K562 (cell line): Measurements from ENCODE around the gene ANP32B. TPM values are rescaled to one million over a fixed set of nuclear protein-coding genes. Genes with fewer than 3 reads are reported as not detected.

Source experiments
- ATAC-seq: fragments of 200-7000 bp; cut with Tn5 transposase; 3 replicates; pipeline ENCODE4 v1.9.1; 2020; ENCODE audit warnings: moderate library complexity
- BruUV-seq: library from RNA; stranded (reverse); fragments of 400-500 nt; replicated peaks from 2 replicates; lab custom pipeline; 2021; lab: Mats Ljungman, UMichigan
- CTCF ChIA-PET: fragments of 300-600 bp; formaldehyde crosslinking; extraction: SDS; loops from one replicate; lab custom pipeline; 2021; ENCODE audit warnings: low intra/inter-chr PET ratio; lab: Yijun Ruan, JAX
- POLR2A ChIA-PET: fragments of 300-600, 350-650 bp; sonication (Branson Sonifier 250); formaldehyde crosslinking; extraction: SDS; loops from one replicate; lab custom pipeline; 2021; ENCODE audit warnings: antibody characterized with exemption, inconsistent platforms; lab: Yijun Ruan, JAX
- DNase-seq, 4 experiments: peaks; one replicate each; pipeline versions ENCODE4 v3.0.0 to v3.0.0-alpha.2; 2011 to 2018; ENCODE audit warnings: low spot score in 3 of 4, mixed read lengths in 3 of 4; ENCODE audit errors: extremely low read depth in 1 of 4
- FAIRE-seq: peaks from 2 replicates; lab custom pipeline; 2011; peaks lifted over from hg19 to GRCh38; lab: Jason Lieb, UNC
- H2AFZ ChIP-seq: 2 replicates; pipeline ENCODE4 v1.6.0; 2011; ENCODE audit warnings: low read depth, low read length, control low read depth, inconsistent platforms
- H3K27ac ChIP-seq: fragments of 200-600 bp; 3 replicates; pipeline ENCODE4 v1.8.0; 2011; ENCODE audit warnings: low read depth, mild to moderate bottlenecking, control low read depth, inconsistent platforms, low read length, moderate library complexity, mixed read lengths; ENCODE audit errors: extremely low read depth
- H3K27me3 ChIP-seq, 2 experiments: fragments of 300-600 bp in 1 of 2; 2 replicates in 1 of 2; 3 replicates in 1 of 2; pipeline versions ENCODE4 v1.6.0 to v1.8.0; 2011; ENCODE audit warnings: inconsistent platforms in 2 of 2, low read length in 2 of 2, mild to moderate bottlenecking in 1 of 2, mixed read lengths in 1 of 2, moderate library complexity in 1 of 2; ENCODE audit not compliant: control insufficient read depth in 2 of 2, insufficient read depth in 2 of 2
- H3K36me3 ChIP-seq: fragments of 300-600 bp; 3 replicates; pipeline ENCODE4 v1.8.0; 2011; ENCODE audit warnings: mild to moderate bottlenecking, low read length, inconsistent platforms; ENCODE audit not compliant: control insufficient read depth, insufficient read depth
- H3K4me1 ChIP-seq, 2 experiments: fragments of 200-600 bp in 1 of 2; replicated peaks in 1 of 2; 2 replicates in 1 of 2; 3 replicates in 1 of 2; pipeline versions ENCODE4 v1.5.1 to v1.8.0; 2011; ENCODE audit warnings: inconsistent platforms in 2 of 2, low read length in 2 of 2, mild to moderate bottlenecking in 1 of 2, mixed read lengths in 1 of 2, moderate library complexity in 1 of 2; ENCODE audit not compliant: control insufficient read depth in 2 of 2, insufficient read depth in 2 of 2
- H3K4me2 ChIP-seq: 2 replicates; pipeline ENCODE4 v1.6.1; 2011; ENCODE audit warnings: low read length, control low read depth, inconsistent platforms, mixed read lengths; ENCODE audit not compliant: insufficient read depth
- H3K4me3 ChIP-seq: fragments of 200-600 bp; sonication (generic), shearing (Covaris generic); 2 replicates; pipeline ENCODE4 v1.5.1; 2016; ENCODE audit warnings: control low read depth, inconsistent platforms
- H3K79me2 ChIP-seq: fragments of 200-600 bp; 3 replicates; pipeline ENCODE4 v1.8.0; 2011; ENCODE audit warnings: low read length, inconsistent platforms; ENCODE audit not compliant: control insufficient read depth, insufficient read depth
- H3K9ac ChIP-seq, 2 experiments: 2 replicates each; pipeline versions ENCODE4 v1.6.0 to v1.6.1; 2011; ENCODE audit warnings: low read depth in 2 of 2, low read length in 2 of 2, control low read depth in 1 of 2, inconsistent platforms in 1 of 2, mild to moderate bottlenecking in 1 of 2, mixed read lengths in 1 of 2; ENCODE audit not compliant: insufficient read depth in 1 of 2
- H3K9me1 ChIP-seq: one replicate; pipeline ENCODE4 v1.6.0; 2011; ENCODE audit warnings: inconsistent platforms, mild to moderate bottlenecking, low read length, moderate library complexity; ENCODE audit not compliant: control insufficient read depth, insufficient read depth
- H3K9me3 ChIP-seq: replicated peaks from 2 replicates; pipeline ENCODE4 v1.5.1; 2011; ENCODE audit warnings: low read depth, low read length, inconsistent platforms; ENCODE audit not compliant: control insufficient read depth, insufficient read depth
- H4K20me1 ChIP-seq: replicated peaks from 2 replicates; pipeline ENCODE4 v1.6.1; 2011; ENCODE audit warnings: low read length, inconsistent platforms, mixed read lengths; ENCODE audit not compliant: control insufficient read depth, insufficient read depth
- ARID1B ChIP-seq: fragments of 450-650 bp; IDR thresholded peaks from 2 replicates; pipeline ENCODE4 v1.6.1; 2016; ENCODE audit warnings: antibody characterized with exemption, mild to moderate bottlenecking, inconsistent platforms
- BRD9 ChIP-seq: fragments of 450-650 bp; IDR thresholded peaks from 2 replicates; pipeline ENCODE4 v1.6.1; 2018; ENCODE audit warnings: low read depth; ENCODE audit not compliant: partially characterized antibody
- CBX3 ChIP-seq, 2 experiments: IDR thresholded peaks; 1 replicate in 1 of 2; 2 replicates in 1 of 2; pipeline ENCODE4 v1.6.1; 2012; ENCODE audit warnings: inconsistent platforms in 2 of 2, low read length in 2 of 2, borderline replicate concordance in 1 of 2, control low read depth in 1 of 2
- DPF2 ChIP-seq: fragments of 450-650 bp; IDR thresholded peaks from 2 replicates; pipeline ENCODE4 v1.6.1; 2016
- EWSR1 ChIP-seq: fragments of 450-650 bp; IDR thresholded peaks from 2 replicates; pipeline ENCODE4 v1.6.1; 2018; ENCODE audit warnings: borderline replicate concordance, mild to moderate bottlenecking, low read depth, moderate library complexity; ENCODE audit not compliant: partially characterized antibody
- GATAD2B ChIP-seq: fragments of 450-650 bp; IDR thresholded peaks from 2 replicates; pipeline ENCODE4 v1.6.1; 2017; ENCODE audit warnings: mild to moderate bottlenecking, borderline replicate concordance
- HEY1 ChIP-seq: fragments of 250-450 bp; sonication (Bioruptor Pico); IDR thresholded peaks from 2 replicates; pipeline ENCODE4 v1.5.0; 2020; ENCODE audit warnings: mild to moderate bottlenecking, moderate library complexity, borderline replicate concordance
- KDM1A ChIP-seq, 2 experiments: fragments of 450-650 bp; IDR thresholded peaks; 2 replicates each; pipeline ENCODE4 v1.6.1; 2016; ENCODE audit warnings: mild to moderate bottlenecking in 2 of 2
- MAFK ChIP-seq: IDR thresholded peaks from 2 replicates; pipeline ENCODE4 v1.6.1; 2011; ENCODE audit warnings: low read length, improper control_type of control experiment
- MBD2 ChIP-seq: sonication (generic); IDR thresholded peaks from 2 replicates; pipeline ENCODE4 v1.6.1; 2016; ENCODE audit warnings: low read depth, borderline replicate concordance
- MTA2 ChIP-seq: fragments of 450-650 bp; IDR thresholded peaks from 2 replicates; pipeline ENCODE4 v1.6.1; 2016; ENCODE audit warnings: low read depth
- NCOA4 ChIP-seq: fragments of 450-650 bp; IDR thresholded peaks from 2 replicates; pipeline ENCODE4 v1.6.1; 2018; ENCODE audit warnings: mild to moderate bottlenecking; ENCODE audit not compliant: partially characterized antibody
- NFIC ChIP-seq: fragments of 450-650 bp; IDR thresholded peaks from 2 replicates; pipeline ENCODE4 v1.6.1; 2017; ENCODE audit warnings: mild to moderate bottlenecking, inconsistent platforms
- NR4A1 ChIP-seq, 2 experiments: fragments of 250-450 bp in 1 of 2; fragments of 450-650 bp in 1 of 2; sonication (Bioruptor Pico) in 1 of 2; IDR thresholded peaks; 2 replicates each; pipeline versions ENCODE4 v1.4.0 to v1.6.1; 2016 to 2020; ENCODE audit warnings: mild to moderate bottlenecking in 2 of 2, missing compliant biosample characterization in 1 of 2, missing genetic modification characterization in 1 of 2, moderate library complexity in 1 of 2
- RCOR1 ChIP-seq, 2 experiments: IDR thresholded peaks; 2 replicates each; pipeline ENCODE4 v1.6.1; 2012; ENCODE audit warnings: low read depth in 2 of 2, low read length in 2 of 2, borderline replicate concordance in 1 of 2, improper control_type of control experiment in 1 of 2
- SREBF2 ChIP-seq: sonication (generic); formaldehyde crosslinking; IDR thresholded peaks from 2 replicates; pipeline ENCODE4 v1.4.0; 2020; ENCODE audit warnings: mild to moderate bottlenecking, missing genetic modification reagents
- STAT5B ChIP-seq: fragments of 250-450 bp; sonication (Bioruptor Pico); IDR thresholded peaks from 2 replicates; pipeline ENCODE4 v1.8.0; 2021; ENCODE audit warnings: mild to moderate bottlenecking, inconsistent platforms
- TCF3 ChIP-seq: sonication (generic); formaldehyde crosslinking; IDR thresholded peaks from 2 replicates; pipeline ENCODE4 v1.4.0; 2020; ENCODE audit warnings: mild to moderate bottlenecking, missing genetic modification reagents
- ZBED1 ChIP-seq: IDR thresholded peaks from 2 replicates; pipeline ENCODE4 v1.6.1; 2014
- ZKSCAN1 ChIP-seq: fragments of 150-350 bp; IDR thresholded peaks from 2 replicates; pipeline ENCODE4 v1.6.1; 2016; ENCODE audit warnings: low read depth, low read length
- ZNF121 ChIP-seq: sonication (generic); formaldehyde crosslinking; conservative IDR thresholded peaks from 2 replicates; pipeline ENCODE4 v1.8.0; 2022; ENCODE audit warnings: missing genetic modification reagents
- in situ Hi-C: fragments of 300-500 bp; cut with MboI; formaldehyde crosslinking; loops from 4 replicates; pipeline ENCODE4 v1.15.0; 2018; ENCODE audit warnings: inconsistent platforms, mixed read lengths
- intact Hi-C: fragments of 100-400 bp; cut with micrococcal nuclease; formaldehyde crosslinking; loops from 2 replicates; pipeline ENCODE4 v1.14.2; 2022
- polyA plus RNA-seq, 8 experiments: library from polyadenylated mRNA; depleted of rRNA in 4 of 8; stranded (reverse) in 5 of 8; unstranded in 3 of 8; fragments of >200 nt; fragmentation: Nextera tagmentation in 2 of 8; fragmentation: Illumina TruSeq in 1 of 8; extraction: Ambion mirVana in 2 of 8; extraction: Trizol in 1 of 8; gene quantifications; 2 replicates each; pipeline versions ENCODE4 v1.2.1 to v1.2.3, GENCODE V29; 2011 to 2014; ENCODE audit warnings: inconsistent platforms in 1 of 8, missing spikeins in 1 of 8
- total RNA-seq, 7 experiments: library from RNA; depleted of rRNA in 6 of 7; stranded (reverse); fragments of >200 nt in 6 of 7; fragmentation: Illumina TruSeq in 2 of 7; extraction: Trizol in 2 of 7; gene quantifications; 2 replicates each; pipeline versions ENCODE4 v1.2.1 to v1.2.3, GENCODE V29; 2011 to 2021; ENCODE audit warnings: low replicate concordance in 1 of 7
- TF ChIP-seq, protein P1 (sequence below): sonication (generic); formaldehyde crosslinking; IDR thresholded peaks from 2 replicates; pipeline ENCODE4 v1.8.1; 2023; ENCODE audit warnings: mild to moderate bottlenecking, missing genetic modification reagents, moderate library complexity
- TF ChIP-seq, protein P2 (sequence below): sonication (generic); formaldehyde crosslinking; IDR thresholded peaks from 2 replicates; pipeline ENCODE4 v1.8.1; 2023; ENCODE audit warnings: mild to moderate bottlenecking, missing genetic modification reagents

ANP32B gene
- total and polyA plus RNA-seq, 9 of the 15 experiments (the other 6 are each of a cell fraction or from before 2014, with no cell fraction given): 68.9 to 815 (median 141) TPM

DNA sequence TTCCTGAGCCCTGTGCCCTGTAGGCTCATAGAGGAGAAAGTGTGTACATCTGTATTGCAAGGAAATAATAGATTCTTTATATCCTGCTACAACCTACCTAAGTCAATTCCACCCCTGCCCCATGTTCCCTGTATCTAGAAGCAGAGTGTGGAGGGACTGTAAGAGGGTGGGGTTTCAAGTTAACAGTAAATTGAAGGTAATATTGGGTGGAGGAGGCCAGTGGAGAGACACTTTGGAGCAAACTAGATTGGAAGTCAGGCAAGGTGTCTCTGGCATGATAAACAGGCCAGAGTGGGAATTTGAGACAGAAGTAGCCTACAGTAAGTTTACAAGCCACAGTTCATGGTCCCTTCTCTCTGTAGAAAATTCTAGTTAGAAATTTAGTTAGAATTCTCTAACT lies 42.9 kb upstream of the ANP32B start:
- H3K79me2 ChIP-seq: peaks cover 70% of the 10 kb centered on the region
- H3K4me2 ChIP-seq: peak overlapping the region; percentile 59
- FAIRE-seq (peak; percentile 89), ATAC-seq (peak; percentile 64), DNase-seq (peak; percentile 37 to 91 (median 58))
- peak overlapping the region; percentile 1; the same call in 1 of the 2 replicates for H3K4me3 ChIP-seq
- ChIA-PET POLR2A (interaction anchor here (0.5 to 4.6 kb wide), 6 partner anchors 11 to 143 kb away, joined by 3 to 33 read pairs (median 3); partner anchors contain the start of genes ANP32B and TRMO), CTCF (no interaction called here)
- H3K27ac ChIP-seq: peak overlapping the region; percentile 79
- peak overlapping the region; percentile 1; the same call in 1 of the 2 replicates for H2AFZ ChIP-seq
- no peaks in the 10 kb centered on the region for H3K27me3 ChIP-seq
- no TSS peak for BruUV-seq
- peaks cover 35 to 73% of the 10 kb centered on the region in 2 experiments; a peak in 4 of 5 replicates for H3K4me1 ChIP-seq
- H3K36me3 ChIP-seq: peaks cover 13% of the 10 kb centered on the region
- peak overlapping the region in 1 of 2 experiments; percentile 84; a peak in 2 of 4 replicates for H3K9ac ChIP-seq
- no peaks in the 10 kb centered on the region for H4K20me1 ChIP-seq
- in situ Hi-C loops: no loop called here
- no peaks in the 10 kb centered on the region for H3K9me1 ChIP-seq
- intact Hi-C loops: loop anchor here (2.0 to 5.0 kb wide), 2 partner anchors 15 to 242 kb away; no protein-coding TSS in a partner anchor
- H3K9me3 ChIP-seq: no peaks in the 10 kb centered on the region
- TF ChIP-seq, protein P1, sequence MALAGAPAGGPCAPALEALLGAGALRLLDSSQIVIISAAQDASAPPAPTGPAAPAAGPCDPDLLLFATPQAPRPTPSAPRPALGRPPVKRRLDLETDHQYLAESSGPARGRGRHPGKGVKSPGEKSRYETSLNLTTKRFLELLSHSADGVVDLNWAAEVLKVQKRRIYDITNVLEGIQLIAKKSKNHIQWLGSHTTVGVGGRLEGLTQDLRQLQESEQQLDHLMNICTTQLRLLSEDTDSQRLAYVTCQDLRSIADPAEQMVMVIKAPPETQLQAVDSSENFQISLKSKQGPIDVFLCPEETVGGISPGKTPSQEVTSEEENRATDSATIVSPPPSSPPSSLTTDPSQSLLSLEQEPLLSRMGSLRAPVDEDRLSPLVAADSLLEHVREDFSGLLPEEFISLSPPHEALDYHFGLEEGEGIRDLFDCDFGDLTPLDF (CRISPR knock-in tag): no peak
- no peak for TF ChIP-seq STAT5B (CRISPR knock-in tag)
- no peak for TF ChIP-seq NR4A1 (CRISPR knock-in tag; IDR thresholded peaks at IDR 0.05)
- 0 out of 2 replicates have a peak, but pooled peaks have one; percentile 14 for TF ChIP-seq NR4A1 (tag; IDR thresholded peaks at IDR 0.05)
- TF ChIP-seq MTA2: peak; percentile 73
- TF ChIP-seq ARID1B: peak; percentile 91
- TF ChIP-seq EWSR1: no peak
- TF ChIP-seq HEY1 (CRISPR knock-in tag): no peak
- peak; percentile 89 for TF ChIP-seq TCF3 (CRISPR knock-in tag)
- TF ChIP-seq NFIC: peak; percentile 58; the same call in 1 of the 2 replicates
- TF ChIP-seq ZKSCAN1: no peak
- TF ChIP-seq CBX3 (IDR thresholded peaks at IDR 0.05; ENCODE audit: borderline replicate concordance in 1 of 2, low read length in 2 of 2): peak in 1 of 2 experiments; percentile 46; a peak in 1 of 3 replicates
- TF ChIP-seq NCOA4: no peak
- TF ChIP-seq RCOR1 (IDR thresholded peaks at IDR 0.05; ENCODE audit: borderline replicate concordance in 1 of 2, low read depth in 2 of 2, low read length in 2 of 2): peak; percentile 21 to 73; a peak in 2 of 4 replicates
- peak; percentile 19 to 49; a peak in 2 of 4 replicates for TF ChIP-seq KDM1A (IDR thresholded peaks at IDR 0.05)
- no peak for TF ChIP-seq MAFK
- TF ChIP-seq SREBF2: no peak
- peak; percentile 45; the same call in 1 of the 2 replicates for TF ChIP-seq MBD2
- TF ChIP-seq, protein P2, sequence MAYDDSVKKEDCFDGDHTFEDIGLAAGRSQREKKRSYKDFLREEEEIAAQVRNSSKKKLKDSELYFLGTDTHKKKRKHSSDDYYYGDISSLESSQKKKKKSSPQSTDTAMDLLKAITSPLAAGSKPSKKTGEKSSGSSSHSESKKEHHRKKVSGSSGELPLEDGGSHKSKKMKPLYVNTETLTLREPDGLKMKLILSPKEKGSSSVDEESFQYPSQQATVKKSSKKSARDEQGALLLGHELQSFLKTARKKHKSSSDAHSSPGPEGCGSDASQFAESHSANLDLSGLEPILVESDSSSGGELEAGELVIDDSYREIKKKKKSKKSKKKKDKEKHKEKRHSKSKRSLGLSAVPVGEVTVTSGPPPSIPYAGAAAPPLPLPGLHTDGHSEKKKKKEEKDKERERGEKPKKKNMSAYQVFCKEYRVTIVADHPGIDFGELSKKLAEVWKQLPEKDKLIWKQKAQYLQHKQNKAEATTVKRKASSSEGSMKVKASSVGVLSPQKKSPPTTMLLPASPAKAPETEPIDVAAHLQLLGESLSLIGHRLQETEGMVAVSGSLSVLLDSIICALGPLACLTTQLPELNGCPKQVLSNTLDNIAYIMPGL (CRISPR knock-in tag): no peak
- peak; percentile 84 for TF ChIP-seq ZNF121
- TF ChIP-seq DPF2: peak; percentile 81
- TF ChIP-seq ZBED1: no peak
- TF ChIP-seq BRD9: peak; percentile 70
- TF ChIP-seq GATAD2B: peak; percentile 46; the same call in 1 of the 2 replicates
